ENCODE data around the gene ZNF516. TPM values are rescaled to one million over a fixed set of nuclear protein-coding genes. Genes with fewer than 3 reads are reported as not detected.

ZNF516 gene
- total and polyA plus RNA-seq, 2 of the 13 experiments (the other 11 are each of a cell fraction or from before 2014, with no cell fraction given): 16.6 to 18.7 TPM

GRCh38 chr18:76493213-76494161 lies 1.6 kb downstream of the ZNF516 start (continued):
- TF ChIP-seq USF2 (IDR thresholded peaks at IDR 0.05; ENCODE audit: low read depth, low read length): no peak
- TF ChIP-seq USF2 (CRISPR knock-in tag; IDR thresholded peaks at IDR 0.05; ENCODE audit: borderline replicate concordance): no peak
- TF ChIP-seq ZNF260 (CRISPR knock-in tag; IDR thresholded peaks at IDR 0.05; ENCODE audit: borderline replicate concordance, low read depth): no peak
- no peak for TF ChIP-seq CERS6 (CRISPR knock-in tag; IDR thresholded peaks at IDR 0.05)
- no peak for TF ChIP-seq ZFP62 (CRISPR knock-in tag; IDR thresholded peaks at IDR 0.05)
- TF ChIP-seq BRD4 (CRISPR knock-in tag; IDR thresholded peaks at IDR 0.05): no peak
- no peak for TF ChIP-seq MYPOP (CRISPR knock-in tag; IDR thresholded peaks at IDR 0.05)
- TF ChIP-seq ZBTB21 (CRISPR knock-in tag; IDR thresholded peaks at IDR 0.05): no peak
- no peak for TF ChIP-seq ZUFSP (CRISPR knock-in tag; IDR thresholded peaks at IDR 0.05; ENCODE audit: borderline replicate concordance)
- TF ChIP-seq ZC3H13 (CRISPR knock-in tag; IDR thresholded peaks at IDR 0.05): no peak
- no peak for TF ChIP-seq AGO2 (optimal IDR thresholded peaks at IDR 0.05; ENCODE audit: low read depth, low read length)
- peak; percentile 12; the same call in 1 of the 2 replicates for TF ChIP-seq FOXP4 (CRISPR knock-in tag; IDR thresholded peaks at IDR 0.05)
- no peak for TF ChIP-seq TRIM22 (IDR thresholded peaks at IDR 0.05)
- no peak for TF ChIP-seq DMAP1 (CRISPR knock-in tag; IDR thresholded peaks at IDR 0.05)
- no peak for TF ChIP-seq ZBTB49 (CRISPR knock-in tag; IDR thresholded peaks at IDR 0.05; ENCODE audit: borderline replicate concordance)
- no peak for TF ChIP-seq KAT8 (CRISPR knock-in tag; IDR thresholded peaks at IDR 0.05)
